Hepatic stellate cell (primary cell): ENCODE data around the gene UBAC1.
A peak's percentile ranks its signal among the peaks of the same experiment; 100 is the strongest.

ENCODE experiments used
- DNase-seq: peaks from one replicate; pipeline ENCODE4 v3.0.0; 2011; ENCODE audit warnings: low spot score

Gene UBAC1

DNA sequence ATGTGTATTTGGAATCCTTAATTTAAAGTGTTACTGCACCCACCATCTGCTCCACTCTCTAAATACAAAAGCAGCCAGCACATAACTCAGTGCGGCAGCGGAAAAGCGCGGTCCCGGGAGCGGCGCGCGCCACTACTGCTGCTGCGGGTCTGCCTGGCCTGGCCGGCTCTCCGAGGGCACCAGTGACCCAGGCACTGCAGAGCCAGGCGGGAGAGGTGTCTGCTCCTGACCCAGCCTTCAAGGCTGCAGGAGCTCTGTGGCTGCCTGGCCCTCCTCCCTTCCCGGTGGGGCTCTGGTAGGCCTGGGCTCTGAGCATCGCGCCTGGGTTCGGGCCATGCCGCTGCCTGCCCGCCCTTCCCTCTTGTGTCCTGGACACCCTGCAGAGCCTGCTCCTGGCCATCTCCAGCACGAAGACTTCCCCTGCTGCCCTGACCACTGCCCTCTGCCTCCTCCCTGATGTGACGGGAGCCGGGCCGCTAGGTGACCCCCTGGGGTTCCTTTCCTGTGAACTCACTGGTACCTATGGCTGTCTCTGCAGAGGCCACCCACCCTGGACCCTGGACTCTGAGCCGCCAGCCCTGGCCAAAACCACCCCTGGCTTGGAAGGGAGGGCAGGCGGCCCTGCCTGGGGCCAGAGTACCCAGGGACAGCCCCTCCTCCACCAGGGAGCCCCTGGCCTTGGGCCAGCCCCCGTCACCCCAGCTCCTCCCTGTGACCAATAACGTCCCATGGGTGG lies 32.8 kb upstream of the UBAC1 start:
- DNase-seq: no peak

DNA sequence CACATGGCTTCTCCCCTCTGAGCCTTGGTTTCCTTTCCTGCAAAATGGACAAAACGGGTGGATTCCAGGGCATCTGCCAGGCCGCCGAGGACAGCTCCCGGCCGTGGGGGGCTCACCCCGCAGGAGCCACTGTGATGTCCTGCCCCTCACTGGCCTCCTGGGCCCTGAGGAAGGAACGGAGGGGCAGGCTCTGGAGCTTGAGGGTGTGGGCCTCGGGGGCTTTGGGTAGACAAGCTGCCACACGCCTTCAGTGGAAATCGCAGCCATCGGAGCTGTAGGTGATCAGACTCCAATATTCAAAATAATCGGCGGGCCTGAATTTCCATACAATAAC lies 32.2 kb upstream of the UBAC1 start:
- no peak for DNase-seq

DNA sequence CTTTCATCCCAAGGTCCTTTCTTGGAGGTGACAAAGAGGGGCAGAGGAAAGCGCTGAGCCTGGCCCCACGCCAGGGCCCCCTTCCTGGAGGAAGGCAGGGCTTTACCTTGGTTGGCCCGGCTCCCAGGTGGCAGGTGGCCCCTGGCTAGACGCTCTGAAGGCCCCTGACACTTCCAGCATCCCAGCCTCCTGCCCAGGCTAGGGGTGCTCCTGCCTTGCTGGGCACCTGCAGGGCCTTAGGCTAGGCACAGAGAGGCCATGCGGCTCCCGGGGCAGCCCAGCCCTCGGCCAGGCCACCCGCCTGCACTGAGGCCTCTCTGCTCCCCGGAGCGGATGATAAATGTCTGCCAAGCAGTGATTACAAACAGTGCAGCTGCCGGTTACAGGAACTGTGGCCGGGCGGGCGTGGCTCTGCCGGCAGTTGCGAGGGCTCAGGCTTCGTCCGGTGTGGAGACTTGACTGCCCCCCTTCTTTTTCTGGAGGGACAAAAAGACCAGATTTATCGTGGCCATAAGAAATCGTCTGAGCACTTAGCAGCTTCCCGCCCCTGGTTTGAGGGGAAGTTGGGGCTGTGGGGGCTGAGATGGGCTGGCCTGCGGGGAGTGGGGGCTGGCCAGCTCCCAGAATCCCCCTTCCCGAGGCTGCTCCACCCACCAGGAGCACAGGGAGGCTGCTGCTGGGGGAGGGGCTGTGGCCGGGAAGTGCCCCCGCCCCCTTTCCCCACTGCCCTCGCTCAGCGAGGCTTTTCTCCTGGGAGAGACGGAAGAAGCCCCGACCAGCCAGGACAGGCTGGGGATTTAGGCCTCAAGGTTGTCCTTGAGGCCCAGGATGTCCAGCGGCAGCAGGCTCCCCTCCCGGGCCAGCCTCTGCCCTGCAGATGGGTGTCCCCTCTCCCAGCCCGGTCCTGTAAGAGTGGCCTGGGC lies 31.6 kb upstream of the UBAC1 start:
- peak; percentile 79 for DNase-seq

DNA sequence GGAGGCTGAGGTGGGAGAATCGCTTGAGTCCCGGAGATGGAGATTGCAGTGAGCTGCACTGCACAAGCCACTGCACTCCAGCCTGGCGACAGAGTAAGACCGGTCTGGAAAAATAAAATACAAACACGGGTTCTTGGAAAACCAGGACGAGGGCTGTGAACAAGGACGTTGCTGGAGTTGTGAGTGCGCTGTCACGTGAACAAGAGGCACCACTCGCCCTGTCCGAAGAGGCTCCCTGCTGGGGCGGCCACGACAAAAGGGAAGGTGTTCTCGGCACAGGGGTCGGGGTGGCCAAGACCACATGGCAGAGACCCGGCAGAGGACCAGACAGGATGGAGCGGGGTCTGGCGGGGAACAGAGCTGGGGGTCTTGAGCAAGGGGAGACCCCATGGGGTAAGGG lies 30.6 kb upstream of the UBAC1 start:
- DNase-seq: no peak

DNA sequence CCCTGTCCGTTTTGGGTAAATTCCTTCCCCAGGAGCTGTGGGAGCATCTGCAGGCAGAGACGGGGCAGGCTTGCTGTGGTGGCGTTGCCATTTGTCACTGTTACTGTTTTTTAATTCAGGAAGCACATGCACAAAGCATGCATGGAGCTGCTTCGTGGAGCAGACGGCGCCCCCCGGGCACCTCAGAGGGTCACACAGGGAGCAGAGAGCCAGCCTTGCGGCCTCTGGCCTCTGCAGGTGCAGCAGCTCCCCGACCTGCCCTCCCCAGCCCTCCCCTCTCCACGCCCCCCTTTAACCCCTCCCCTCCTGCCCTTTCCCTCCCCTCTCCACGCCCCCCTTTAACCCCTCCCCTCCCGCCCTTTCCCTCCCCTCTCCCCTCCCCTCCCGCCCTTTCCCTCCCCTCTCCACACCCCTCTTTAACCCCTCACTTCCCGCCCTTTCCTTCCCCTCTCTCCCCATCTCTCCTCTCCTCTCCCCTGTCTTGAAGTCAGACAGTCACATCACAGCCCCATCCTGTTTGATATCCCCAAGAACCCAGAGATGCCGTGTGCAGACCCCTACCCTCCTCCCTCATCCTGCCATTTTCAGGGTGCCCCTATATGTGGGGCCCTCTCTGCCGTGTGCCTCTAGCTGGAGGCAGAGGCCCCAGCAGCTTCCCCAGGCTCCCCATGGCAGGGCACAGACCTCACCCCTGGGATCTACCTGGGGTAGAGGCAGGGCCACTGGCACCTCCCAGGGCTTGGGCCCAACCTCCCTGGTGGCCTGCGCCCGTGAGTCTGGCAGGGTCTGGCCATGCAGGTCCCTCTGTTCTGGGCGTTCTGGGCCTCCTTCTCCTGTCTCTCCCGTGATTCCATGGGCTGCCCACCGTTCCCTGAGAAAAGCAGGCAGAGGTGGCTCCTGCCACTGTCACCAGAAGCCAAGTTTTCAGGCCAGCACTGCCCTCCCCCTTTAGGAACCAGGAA lies 29.6 kb upstream of the UBAC1 start:
- no peak for DNase-seq

DNA sequence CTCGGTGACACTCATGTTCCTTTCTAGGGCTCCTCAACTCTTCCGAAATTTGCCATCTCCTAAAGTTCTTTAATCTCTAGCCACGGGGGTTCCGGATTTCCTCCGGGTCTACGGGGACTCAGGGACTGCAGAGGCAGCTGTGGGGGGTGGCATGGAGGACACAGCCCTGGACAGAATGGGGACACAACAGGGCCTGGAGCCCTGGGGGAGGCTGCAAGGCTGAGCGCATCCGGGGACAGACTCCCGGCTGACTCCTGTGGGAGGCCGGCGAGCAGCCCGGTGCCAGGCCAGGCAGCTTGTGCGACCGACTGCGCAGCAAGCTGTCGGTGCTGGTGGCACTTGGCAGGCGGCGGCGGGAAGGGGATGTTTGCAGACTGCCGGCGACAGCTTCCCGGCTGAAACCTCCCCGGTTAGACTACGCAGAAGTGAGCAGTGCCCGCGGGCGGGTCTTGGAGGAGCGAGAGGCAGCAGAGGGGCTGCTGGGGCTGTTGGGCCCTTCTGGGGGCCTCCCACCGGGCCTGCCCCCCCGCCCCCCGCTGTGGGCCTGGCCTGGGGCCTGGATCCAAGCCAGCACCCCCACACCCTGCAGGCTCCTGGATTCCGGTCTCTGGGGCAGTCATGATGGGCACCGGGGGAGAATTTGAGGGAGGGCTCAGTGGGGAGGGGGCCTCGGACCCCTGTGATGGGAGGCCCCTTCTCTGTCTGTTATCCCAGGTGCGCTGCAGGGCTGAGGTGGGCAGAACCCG lies 28.7 kb upstream of the UBAC1 start:
- DNase-seq: no peak

DNA sequence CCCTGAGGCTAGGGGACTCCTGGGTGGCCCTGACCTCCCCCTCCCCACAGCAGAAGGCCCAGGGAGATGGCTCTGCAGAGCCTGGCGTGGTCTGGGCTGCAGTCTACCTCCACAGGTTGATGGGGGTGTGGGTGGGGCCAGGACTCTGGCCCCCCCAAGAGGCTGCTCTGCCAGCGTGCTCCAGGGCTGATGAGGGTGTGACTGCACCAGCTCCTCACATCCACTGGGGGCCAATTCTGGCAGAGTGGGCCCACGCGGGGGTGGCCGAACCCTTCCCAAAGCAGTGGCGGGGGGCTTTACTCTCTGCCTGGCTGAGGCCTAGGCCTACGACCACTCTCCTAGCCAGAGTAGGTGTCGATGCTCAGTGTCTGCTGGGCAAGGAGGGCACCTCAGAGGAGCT lies 28.0 kb upstream of the UBAC1 start:
- DNase-seq: no peak

DNA sequence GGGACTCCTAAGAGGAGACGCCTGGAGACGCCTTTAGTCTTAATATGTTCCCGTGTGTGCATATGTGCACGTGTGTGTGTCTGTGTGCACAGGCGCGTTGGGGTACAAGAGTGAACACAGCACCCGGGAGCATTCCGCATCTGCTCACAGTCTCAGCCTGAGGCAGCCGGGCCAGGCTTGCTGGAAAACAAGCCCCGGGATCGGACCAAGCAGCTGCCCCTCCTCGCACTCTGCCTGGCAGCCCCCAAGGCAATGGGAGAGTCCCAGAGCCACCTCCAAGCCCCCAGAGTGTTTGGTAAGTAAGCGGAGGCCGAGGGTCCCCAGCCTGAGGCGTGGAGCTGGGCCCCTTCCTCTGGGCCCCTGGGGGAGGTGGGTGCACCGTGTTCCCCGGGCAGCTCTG lies 27.3 kb upstream of the UBAC1 start:
- DNase-seq: no peak

DNA sequence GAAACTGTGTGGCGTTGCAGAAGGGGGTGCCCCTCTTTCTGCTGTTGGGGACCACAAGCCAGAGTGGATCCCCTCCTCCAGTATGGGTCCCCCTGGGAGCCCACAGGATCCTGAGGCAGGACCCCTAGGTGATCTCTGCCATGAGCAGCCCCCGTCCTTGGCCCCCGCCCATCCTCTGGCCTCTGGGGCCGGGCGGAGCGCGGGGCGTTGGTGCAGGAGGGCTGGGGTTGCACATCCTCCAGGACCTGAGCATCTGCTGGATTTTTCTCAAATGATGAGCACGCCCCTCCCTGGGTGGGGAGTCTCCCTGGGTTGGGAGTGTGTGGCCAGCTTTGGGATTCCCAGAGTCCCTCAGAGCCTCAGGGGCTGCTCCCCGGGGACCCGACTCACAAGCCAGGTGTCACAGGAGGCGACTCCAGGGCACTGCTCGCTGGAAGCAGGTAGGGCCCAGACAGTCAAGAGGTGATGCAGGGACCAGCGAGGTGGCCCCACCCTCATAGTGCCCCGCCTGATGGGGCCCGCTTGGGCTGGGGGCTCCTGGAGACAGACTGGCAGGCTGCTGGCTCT lies 26.7 kb upstream of the UBAC1 start:
- DNase-seq: no peak

DNA sequence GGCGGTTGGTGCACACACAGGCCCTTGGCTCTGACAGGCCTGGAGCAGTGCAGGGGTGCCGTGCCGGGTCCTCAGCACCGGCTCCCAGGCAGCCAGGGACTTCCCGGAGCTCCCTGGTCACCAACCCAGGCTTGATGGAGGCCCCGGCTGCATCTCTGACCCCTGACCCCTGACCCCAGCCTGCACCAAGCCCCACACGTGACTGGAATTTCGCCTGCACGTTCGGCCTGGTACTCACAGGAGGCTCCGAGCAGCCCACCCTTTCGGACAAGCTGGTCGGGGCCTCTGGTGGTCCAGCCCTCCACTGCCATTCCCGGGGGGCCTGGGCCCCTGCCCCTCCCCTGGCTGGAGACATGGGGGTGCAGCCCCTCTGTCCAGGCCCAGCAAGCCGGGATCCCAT lies 25.4 kb upstream of the UBAC1 start:
- no peak for DNase-seq

DNA sequence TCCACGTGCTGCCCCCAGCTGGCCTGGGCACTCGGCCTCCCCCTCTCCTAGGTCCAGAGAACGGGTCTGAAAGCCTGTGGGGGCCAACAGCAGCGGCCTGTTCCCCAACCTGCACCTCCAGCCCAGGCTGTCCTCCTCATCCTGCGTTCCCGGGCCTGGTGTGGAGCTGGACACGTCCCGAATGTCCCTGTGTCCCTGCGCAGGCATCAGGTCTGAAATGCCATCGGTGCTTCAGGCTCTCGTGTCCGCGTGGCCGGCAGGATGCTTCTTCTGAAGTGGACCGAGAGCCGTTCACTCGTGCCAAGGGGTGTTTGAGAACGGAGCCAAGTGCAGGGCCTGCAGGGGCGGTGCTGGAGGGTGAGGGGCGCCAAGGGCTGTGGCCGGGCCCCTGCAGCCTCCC lies 24.7 kb upstream of the UBAC1 start:
- DNase-seq: no peak

DNA sequence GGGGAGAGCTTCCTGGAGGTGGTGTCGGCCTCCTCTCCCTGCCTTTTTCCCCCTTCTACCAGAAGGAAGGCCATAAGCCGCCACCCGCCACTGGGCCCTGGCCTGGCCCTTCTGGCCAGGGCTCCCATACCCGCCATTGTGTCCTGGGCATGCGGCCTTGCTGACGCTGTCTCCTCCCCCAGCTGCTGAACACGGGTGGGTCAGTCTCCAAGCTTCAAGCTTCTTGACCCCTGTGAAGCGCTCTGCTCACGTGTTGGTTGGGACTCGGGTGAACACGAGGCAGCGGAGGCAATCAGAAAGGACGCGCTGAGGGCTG lies 24.2 kb upstream of the UBAC1 start:
- DNase-seq: no peak

DNA sequence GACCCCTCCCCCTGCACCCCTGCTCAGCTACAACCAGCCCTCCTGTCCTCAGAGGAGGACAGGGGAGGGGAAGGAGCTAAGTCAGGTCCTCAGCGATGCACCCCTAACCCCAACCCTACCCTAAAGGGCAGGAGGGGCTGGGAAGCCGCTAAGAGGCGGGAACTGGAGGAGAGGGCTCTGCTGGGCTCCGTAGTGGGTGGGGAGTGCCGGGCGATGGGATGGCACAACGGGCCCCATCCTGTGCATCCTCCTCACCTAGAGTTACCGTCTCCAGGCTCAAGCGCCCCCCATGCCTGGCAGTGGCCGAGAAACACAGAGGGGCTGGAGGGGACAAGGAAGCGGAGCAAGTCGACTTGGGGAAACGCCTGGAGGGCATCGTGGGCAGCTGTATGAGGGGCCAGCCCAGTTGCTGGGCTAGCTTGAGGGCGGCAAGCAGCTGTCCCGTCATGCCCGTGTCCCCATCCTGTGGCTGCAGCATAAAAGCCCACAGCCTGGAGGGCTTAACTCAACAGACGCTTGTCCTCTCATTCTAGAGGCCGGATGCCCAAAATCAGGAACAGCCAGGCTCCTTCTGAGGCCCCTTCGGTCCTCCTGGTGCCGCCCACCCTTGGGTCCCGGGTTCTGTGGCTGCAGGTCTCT lies 23.0 kb upstream of the UBAC1 start:
- no peak for DNase-seq

DNA sequence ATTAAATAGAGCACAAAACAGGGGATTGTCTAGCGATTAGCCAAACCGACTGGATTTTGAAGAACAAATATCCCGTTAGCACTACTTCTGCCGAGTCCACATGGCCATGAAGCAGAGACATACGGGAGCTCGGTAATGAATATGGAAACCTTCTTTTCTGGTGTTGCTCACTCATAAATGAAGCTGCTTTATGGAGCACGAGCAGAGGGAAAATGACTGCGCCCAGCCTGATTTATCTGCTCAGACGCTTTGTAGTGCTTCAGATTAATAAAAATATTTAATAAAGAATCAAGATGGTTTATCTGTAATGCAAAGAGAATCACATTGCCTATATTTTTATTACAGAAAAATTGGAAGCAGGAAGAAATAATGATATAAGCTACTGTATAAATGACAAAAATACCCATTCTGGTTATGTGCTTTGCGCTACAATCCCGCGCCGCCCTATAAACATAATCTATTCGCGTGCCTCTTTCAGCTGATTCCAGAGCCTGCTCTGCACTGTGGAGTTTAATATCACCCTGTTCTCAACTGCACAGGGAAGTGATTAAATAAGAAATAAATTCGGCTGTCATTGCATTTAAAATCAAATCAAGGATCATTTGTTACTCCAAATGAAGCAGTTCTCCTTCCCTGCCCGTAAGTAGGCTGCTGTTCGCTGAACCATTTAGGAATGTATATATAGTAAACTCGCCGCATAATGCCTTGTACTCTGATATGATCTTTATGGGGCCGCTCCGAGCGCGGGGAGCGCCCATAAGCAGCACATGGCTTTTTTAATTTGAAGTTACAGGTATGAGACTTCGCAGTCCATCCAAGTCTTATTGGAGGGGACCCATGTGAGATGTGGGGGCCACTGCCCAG lies 22.3 kb upstream of the UBAC1 start:
- no peak for DNase-seq

DNA sequence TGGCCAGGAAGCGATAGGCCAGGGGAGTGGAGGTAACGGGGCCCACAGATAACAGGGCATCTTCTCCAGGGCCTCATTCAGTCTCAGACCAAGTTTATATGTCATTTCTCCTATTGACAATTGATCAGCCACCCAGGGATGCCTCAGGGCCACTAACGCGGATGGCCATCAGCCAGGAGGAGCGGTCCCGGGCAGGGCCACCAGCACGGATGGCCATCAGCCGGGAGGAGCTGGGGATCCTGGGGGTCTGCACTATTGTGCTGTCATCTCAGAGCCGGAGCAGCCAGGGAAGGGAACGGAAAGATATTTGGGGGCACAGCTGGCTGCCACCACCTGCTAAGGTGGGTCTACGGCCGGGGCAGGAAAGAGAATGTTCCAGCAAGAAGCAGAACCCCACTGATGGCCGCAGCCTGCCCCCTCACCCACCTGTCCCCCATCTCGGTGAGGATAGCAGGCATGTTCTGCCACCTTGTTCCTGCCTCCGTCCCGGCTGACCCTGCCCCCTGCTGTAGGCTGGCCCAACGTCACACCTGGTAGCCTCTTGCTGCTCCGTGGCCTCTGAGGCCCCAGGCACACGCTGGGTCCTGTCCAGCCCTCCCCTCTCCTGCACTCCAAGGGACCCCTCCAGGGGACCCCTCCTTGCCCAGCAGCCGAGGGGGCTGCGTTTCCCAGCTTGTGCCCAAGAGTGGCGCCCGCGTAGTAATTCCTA lies 21.5 kb upstream of the UBAC1 start:
- DNase-seq: no peak

DNA sequence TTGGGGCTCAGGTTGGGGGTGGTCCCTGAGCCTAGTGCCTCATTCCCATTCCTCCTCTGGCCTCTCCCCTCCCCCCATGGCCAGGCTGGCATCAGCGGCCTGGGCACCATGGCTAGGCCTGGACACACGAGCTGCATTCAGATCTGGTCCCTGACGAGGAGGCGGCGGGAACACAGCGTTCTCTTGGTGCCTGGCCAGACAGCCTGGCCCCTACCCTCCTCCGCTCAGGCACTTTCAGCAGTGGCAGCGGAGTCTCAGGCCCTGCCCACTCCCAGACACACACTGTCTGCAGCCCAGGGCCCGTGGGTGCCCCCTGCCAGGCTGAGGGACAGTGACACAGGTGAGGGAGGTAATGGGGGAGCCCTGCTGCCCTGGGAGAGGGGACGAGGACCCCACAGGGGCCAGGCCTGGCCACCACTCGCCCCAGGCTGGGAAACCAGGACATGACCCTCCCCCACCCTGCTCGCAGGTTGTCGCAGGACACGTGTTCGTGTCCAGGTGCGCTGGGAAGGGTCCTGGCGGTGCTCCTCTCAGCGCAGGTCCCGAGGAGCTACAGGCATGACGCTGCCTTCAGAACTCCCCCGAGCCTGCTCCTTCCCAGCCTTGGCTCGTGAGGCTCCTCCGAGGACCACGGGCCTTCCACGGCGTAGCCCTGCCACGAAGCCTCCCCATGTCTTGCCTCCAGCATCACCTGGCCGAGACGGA lies 19.9 kb upstream of the UBAC1 start:
- DNase-seq: no peak

DNA sequence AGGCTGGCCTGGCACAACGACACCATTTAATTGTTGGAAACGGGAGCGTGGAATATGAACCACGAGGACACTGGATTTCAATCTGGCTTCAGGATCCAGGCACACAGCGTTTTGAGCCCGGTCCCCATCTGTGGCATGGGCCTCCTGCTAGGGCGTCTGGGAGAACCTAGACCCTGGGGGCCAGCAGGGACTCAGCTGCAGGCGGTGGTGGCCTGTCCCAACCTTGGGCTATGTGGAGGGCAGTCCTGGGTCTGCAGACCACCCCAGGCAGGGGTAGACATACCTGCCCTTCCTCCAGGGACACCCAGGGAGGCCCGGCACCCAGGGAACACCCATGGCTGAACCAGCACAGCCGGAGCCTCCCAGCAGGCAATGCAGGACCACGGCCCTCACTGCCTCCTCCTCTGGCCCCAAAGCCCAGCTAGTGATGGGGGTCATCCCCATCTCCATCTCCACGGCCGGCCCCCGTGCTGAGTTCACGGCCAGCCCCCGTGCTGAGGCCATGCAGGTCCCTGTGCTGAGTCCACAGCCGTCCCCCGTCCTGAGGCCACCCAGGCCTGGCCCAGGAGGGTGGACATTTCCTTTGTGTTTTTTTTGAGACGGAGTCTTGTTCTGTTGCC lies 18.5 kb upstream of the UBAC1 start:
- no peak for DNase-seq
